PFSK-1 (cell line): ENCODE measurements around the gene CTDSP1.

Experiments used
- FOXP2 ChIP-seq: optimal IDR thresholded peaks from 2 replicates; pipeline ENCODE3; 2011; ENCODE audit warnings: borderline replicate concordance, control low read depth, inconsistent platforms; ENCODE audit not compliant: insufficient read depth; ENCODE audit errors: extremely low read length, extremely low read depth
- POLR2AphosphoS5 ChIP-seq: IDR thresholded peaks from 2 replicates; pipeline ENCODE4 v1.6.1; 2012; ENCODE audit warnings: low read depth, mild to moderate bottlenecking, control low read depth, low read length, moderate library complexity
- REST ChIP-seq, 2 experiments: IDR thresholded peaks; 2 replicates each; pipeline versions ENCODE4 v1.6.1 to v1.8.0; 2011 to 2012; ENCODE audit warnings: low read depth in 2 of 2, low read length in 2 of 2, control low read depth in 1 of 2, inconsistent platforms in 1 of 2, mild to moderate bottlenecking in 1 of 2, moderate library complexity in 1 of 2; ENCODE audit not compliant: insufficient read depth in 1 of 2
- SIN3A ChIP-seq: IDR thresholded peaks from 2 replicates; pipeline ENCODE4 v1.6.1; 2012; ENCODE audit warnings: mild to moderate bottlenecking, low read length, moderate library complexity, borderline replicate concordance; ENCODE audit not compliant: insufficient read depth
- TAF1 ChIP-seq: IDR thresholded peaks from 2 replicates; pipeline ENCODE4 v1.6.1; 2012; ENCODE audit warnings: low read length, control low read depth, borderline replicate concordance; ENCODE audit not compliant: insufficient read depth

CTDSP1 gene

GRCh38 chr2:218401890-218402289 lies 2.2 kb downstream of the CTDSP1 start:
- TF ChIP-seq REST (IDR thresholded peaks at IDR 0.05; ENCODE audit: insufficient read depth in 1 of 2, low read depth in 2 of 2, low read length in 2 of 2) (no peak), POLR2AphosphoS5 (no peak), SIN3A (no peak), TAF1 (no peak), FOXP2 (no peak)

DNA sequence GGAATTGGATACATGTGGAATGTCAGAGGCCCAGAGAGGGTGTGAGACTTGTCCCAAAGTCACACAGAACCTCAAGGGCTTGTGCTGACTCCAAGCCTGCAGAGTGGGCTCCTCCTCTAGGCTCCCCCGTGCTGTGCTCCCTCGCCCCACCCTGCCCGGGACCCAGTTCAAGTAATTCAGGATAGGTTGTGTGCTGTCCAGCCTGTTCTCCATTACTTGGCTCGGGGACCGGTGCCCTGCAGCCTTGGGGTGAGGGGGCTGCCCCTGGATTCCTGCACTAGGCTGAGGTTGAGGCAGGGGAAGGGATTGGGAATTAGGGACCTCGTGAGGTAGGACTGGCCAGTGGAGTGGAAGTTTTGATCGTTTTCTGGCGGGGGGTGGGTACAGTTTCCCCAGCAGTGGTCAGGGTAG lies 2.8 kb downstream of the CTDSP1 start:
- TF ChIP-seq FOXP2, result no peak

GRCh38 chr2:218402911-218403411 lies 3.3 kb downstream of the CTDSP1 start:
- TF ChIP-seq SIN3A, result no peak
- no peak for TF ChIP-seq TAF1
- no peak for TF ChIP-seq REST (IDR thresholded peaks at IDR 0.05; ENCODE audit: insufficient read depth in 1 of 2, low read depth in 2 of 2, low read length in 2 of 2)
- TF ChIP-seq POLR2AphosphoS5, result no peak
- no peak for TF ChIP-seq FOXP2

DNA sequence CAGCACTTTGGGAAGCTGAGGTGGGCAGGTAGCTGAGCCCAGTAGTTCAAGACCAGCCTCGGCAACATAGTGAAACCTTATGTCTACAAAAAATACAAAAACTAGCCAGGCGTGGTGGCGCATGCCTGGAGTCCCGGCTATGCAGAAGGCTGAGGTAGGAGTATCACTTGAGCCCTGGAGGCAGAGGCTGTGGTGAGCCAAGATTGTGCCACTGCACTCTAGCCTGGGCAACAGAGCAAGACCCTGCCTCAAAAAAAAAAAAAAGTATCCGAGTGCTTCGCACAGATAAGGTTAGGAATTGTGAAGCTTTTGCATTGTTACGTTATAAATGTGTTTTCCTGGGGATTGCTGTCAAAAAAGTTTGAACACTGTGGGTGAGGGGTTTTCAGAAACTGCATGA lies 4.1 kb downstream of the CTDSP1 start:
- TF ChIP-seq FOXP2 (no peak), SIN3A (no peak), POLR2AphosphoS5 (no peak), REST (IDR thresholded peaks at IDR 0.05; ENCODE audit: insufficient read depth in 1 of 2, low read depth in 2 of 2, low read length in 2 of 2) (no peak), TAF1 (no peak)

DNA sequence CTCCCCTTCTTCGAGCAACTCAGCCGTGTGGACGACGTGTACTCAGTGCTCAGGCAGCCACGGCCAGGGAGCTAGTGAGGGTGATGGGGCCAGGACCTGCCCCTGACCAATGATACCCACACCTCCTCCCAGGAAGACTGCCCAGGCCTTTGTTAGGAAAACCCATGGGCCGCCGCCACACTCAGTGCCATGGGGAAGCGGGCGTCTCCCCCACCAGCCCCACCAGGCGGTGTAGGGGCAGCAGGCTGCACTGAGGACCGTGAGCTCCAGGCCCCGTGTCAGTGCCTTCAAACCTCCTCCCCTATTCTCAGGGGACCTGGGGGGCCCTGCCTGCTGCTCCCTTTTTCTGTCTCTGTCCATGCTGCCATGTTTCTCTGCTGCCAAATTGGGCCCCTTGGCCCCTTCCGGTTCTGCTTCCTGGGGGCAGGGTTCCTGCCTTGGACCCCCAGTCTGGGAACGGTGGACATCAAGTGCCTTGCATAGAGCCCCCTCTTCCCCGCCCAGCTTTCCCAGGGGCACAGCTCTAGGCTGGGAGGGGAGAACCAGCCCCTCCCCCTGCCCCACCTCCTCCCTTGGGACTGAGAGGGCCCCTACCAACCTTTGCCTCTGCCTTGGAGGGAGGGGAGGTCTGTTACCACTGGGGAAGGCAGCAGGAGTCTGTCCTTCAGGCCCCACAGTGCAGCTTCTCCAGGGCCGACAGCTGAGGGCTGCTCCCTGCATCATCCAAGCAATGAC lies 4.8 kb downstream of the CTDSP1 start:
- TF ChIP-seq TAF1, result no peak
- no peak for TF ChIP-seq REST (IDR thresholded peaks at IDR 0.05; ENCODE audit: insufficient read depth in 1 of 2, low read depth in 2 of 2, low read length in 2 of 2)
- no peak for TF ChIP-seq SIN3A
- TF ChIP-seq POLR2AphosphoS5, result no peak
- TF ChIP-seq FOXP2, result no peak
